HepG2 (cell line): ENCODE data around the gene RPLP1. TPM values are rescaled to one million over a fixed set of nuclear protein-coding genes. Genes with fewer than 3 reads are reported as not detected.

Source experiments
- BORCS8-MEF2B ChIP-seq: sonication (generic); formaldehyde crosslinking; IDR thresholded peaks from 2 replicates; pipeline ENCODE4 v1.8.0; 2022; ENCODE audit warnings: mild to moderate bottlenecking, missing genetic modification reagents
- HMGXB4 ChIP-seq, 2 experiments: sonication (generic) in 1 of 2; formaldehyde crosslinking in 1 of 2; IDR thresholded peaks; 2 replicates each; pipeline versions ENCODE4 v1.4.0 to v1.6.1; 2018 to 2020; ENCODE audit warnings: missing genetic modification reagents in 2 of 2, borderline replicate concordance in 1 of 2, low read depth in 1 of 2, mild to moderate bottlenecking in 1 of 2, missing biosample characterization in 1 of 2
- MAFF ChIP-seq: IDR thresholded peaks from 2 replicates; pipeline ENCODE4 v1.6.1; 2011; ENCODE audit warnings: low read depth, low read length, improper control_type of control experiment
- MIER2 ChIP-seq: IDR thresholded peaks from 2 replicates; pipeline ENCODE4 v1.6.1; 2016; ENCODE audit warnings: missing biosample characterization, missing genetic modification reagents
- NKX3-1 ChIP-seq: sonication (generic); formaldehyde crosslinking; IDR thresholded peaks from 2 replicates; pipeline ENCODE4 v1.5.0; 2020; ENCODE audit warnings: missing genetic modification reagents
- PHF21A ChIP-seq: sonication (generic); formaldehyde crosslinking; IDR thresholded peaks from 2 replicates; pipeline ENCODE4 v1.5.0; 2020; ENCODE audit warnings: mild to moderate bottlenecking, missing genetic modification reagents
- RELA ChIP-seq: sonication (generic); formaldehyde crosslinking; IDR thresholded peaks from 2 replicates; pipeline ENCODE4 v1.4.0; 2020; ENCODE audit warnings: missing genetic modification reagents
- RXRA ChIP-seq: sonication (generic); formaldehyde crosslinking; IDR thresholded peaks from 2 replicates; pipeline ENCODE4 v1.5.1; 2020; ENCODE audit warnings: missing genetic modification reagents
- SRF ChIP-seq: IDR thresholded peaks from 2 replicates; pipeline ENCODE4 v1.6.1; 2011; ENCODE audit warnings: mild to moderate bottlenecking, low read depth, low read length, moderate library complexity
- ZBTB40 ChIP-seq, 2 experiments: fragments of 450-650 bp in 1 of 2; sonication (generic) in 1 of 2; formaldehyde crosslinking in 1 of 2; IDR thresholded peaks; 2 replicates each; pipeline versions ENCODE4 v1.6.1 to v1.8.0; 2016 to 2022; ENCODE audit warnings: antibody characterized with exemption in 1 of 2, mild to moderate bottlenecking in 1 of 2, missing genetic modification reagents in 1 of 2
- ZNF549 ChIP-seq: sonication (generic); formaldehyde crosslinking; IDR thresholded peaks from 2 replicates; pipeline ENCODE4 v1.5.0; 2020; ENCODE audit warnings: missing genetic modification reagents
- ZNF577 ChIP-seq: sonication (generic); formaldehyde crosslinking; IDR thresholded peaks from 2 replicates; pipeline ENCODE4 v1.4.0; 2020; ENCODE audit warnings: mild to moderate bottlenecking, low read depth, missing genetic modification reagents, borderline replicate concordance
- polyA plus RNA-seq, 8 experiments: library from polyadenylated mRNA; depleted of rRNA in 3 of 8; stranded (reverse) in 7 of 8; unstranded in 1 of 8; fragments of >200 nt; fragmentation: Illumina TruSeq in 4 of 8; extraction: Trizol in 4 of 8; gene quantifications; 2 replicates each; pipeline versions ENCODE4 v1.2.1 to v1.2.3, GENCODE V29; 2011 to 2016; ENCODE audit warnings: low read depth in 4 of 8, missing spikeins in 1 of 8, mixed read lengths in 1 of 8; ENCODE audit not compliant: insufficient read depth in 1 of 8
- total RNA-seq, 5 experiments: library from RNA; depleted of rRNA; stranded (reverse); fragments of >200 nt; fragmentation: Illumina TruSeq; extraction: Trizol; gene quantifications; 2 replicates each; pipeline ENCODE4 v1.2.3, GENCODE V29; 2016; ENCODE audit warnings: low read depth in 1 of 5
- TF ChIP-seq, protein P1 (sequence below): sonication (generic); formaldehyde crosslinking; IDR thresholded peaks from 2 replicates; pipeline ENCODE4 v1.5.0; 2020; ENCODE audit warnings: missing genetic modification reagents
- TF ChIP-seq, protein P2 (sequence below): sonication (generic); formaldehyde crosslinking; IDR thresholded peaks from 2 replicates; pipeline ENCODE4 v1.5.0; 2020; ENCODE audit warnings: missing genetic modification reagents, mild to moderate bottlenecking, borderline replicate concordance
- TF ChIP-seq, protein P3 (sequence below): IDR thresholded peaks from 2 replicates; pipeline ENCODE4 v1.6.1; 2016; ENCODE audit warnings: missing genetic modification reagents, missing compliant biosample characterization

RPLP1 gene
- total and polyA plus RNA-seq, 2 of the 13 experiments (the other 11 are each of a cell fraction or from before 2014, with no cell fraction given) = 817 to 929 TPM

DNA sequence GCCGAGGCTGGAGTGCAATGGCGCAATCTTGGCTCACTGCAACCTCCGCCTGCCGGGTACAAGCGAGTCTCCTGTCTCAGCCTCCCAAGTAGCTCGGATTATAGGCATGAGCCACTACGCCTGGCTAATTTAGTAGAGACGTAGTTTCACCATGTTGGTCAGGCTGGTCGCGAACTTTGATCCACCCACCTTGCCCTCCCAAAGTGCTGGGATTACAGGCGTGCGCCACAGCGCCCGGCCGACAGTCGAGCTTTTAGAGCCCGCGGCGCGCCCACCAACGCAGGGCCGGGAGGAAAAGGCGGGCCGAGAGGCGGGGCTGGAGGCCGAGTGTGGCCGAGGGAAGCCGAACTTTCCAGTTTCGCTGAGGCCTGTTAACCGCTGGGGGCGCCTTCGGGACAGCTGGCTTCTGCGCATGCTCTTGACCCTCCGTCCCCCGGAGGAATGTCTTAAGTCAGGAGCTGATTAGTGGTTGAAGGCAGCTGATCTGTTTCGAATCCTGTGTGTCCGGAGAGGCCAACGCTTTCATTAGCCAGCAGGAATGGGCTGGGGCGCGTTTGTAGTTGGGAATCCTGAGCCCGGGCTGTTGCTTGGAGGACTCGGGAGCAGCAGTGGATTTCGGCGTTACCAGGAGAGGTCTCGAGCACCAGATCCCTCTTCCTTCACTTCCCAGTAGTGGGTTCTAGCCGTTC lies 10.0 kb downstream of the RPLP1 start (continued):
- TF ChIP-seq ZNF577 (CRISPR knock-in tag) = no peak
- TF ChIP-seq SRF = no peak
- no peak for TF ChIP-seq RELA (CRISPR knock-in tag)
- TF ChIP-seq, protein P1, sequence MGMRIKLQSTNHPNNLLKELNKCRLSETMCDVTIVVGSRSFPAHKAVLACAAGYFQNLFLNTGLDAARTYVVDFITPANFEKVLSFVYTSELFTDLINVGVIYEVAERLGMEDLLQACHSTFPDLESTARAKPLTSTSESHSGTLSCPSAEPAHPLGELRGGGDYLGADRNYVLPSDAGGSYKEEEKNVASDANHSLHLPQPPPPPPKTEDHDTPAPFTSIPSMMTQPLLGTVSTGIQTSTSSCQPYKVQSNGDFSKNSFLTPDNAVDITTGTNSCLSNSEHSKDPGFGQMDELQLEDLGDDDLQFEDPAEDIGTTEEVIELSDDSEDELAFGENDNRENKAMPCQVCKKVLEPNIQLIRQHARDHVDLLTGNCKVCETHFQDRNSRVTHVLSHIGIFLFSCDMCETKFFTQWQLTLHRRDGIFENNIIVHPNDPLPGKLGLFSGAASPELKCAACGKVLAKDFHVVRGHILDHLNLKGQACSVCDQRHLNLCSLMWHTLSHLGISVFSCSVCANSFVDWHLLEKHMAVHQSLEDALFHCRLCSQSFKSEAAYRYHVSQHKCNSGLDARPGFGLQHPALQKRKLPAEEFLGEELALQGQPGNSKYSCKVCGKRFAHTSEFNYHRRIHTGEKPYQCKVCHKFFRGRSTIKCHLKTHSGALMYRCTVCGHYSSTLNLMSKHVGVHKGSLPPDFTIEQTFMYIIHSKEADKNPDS (CRISPR knock-in tag) = no peak
- peak; percentile 72 for TF ChIP-seq BORCS8-MEF2B
- TF ChIP-seq RXRA = peak; percentile 87
- TF ChIP-seq ZBTB40 (IDR thresholded peaks at IDR 0.05) = no peak
- TF ChIP-seq ZBTB40 (CRISPR knock-in tag; IDR thresholded peaks at IDR 0.05) = peak; percentile 57; the same call in 1 of the 2 replicates
- TF ChIP-seq MAFF = 0 out of 2 replicates have a peak, but pooled peaks have one; percentile 6
- TF ChIP-seq ZNF549 (CRISPR knock-in tag) = no peak
- no peak for TF ChIP-seq MIER2 (CRISPR knock-in tag)
- TF ChIP-seq NKX3-1 (CRISPR knock-in tag) = no peak
- TF ChIP-seq PHF21A (CRISPR knock-in tag) = peak; percentile 12; the same call in 1 of the 2 replicates
- TF ChIP-seq, protein P2, sequence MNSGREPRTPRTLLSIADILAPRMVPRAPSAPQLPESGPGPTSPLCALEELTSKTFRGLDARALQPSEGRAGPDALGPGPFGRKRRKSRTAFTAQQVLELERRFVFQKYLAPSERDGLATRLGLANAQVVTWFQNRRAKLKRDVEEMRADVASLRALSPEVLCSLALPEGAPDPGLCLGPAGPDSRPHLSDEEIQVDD (CRISPR knock-in tag) = no peak
- TF ChIP-seq, protein P3, sequence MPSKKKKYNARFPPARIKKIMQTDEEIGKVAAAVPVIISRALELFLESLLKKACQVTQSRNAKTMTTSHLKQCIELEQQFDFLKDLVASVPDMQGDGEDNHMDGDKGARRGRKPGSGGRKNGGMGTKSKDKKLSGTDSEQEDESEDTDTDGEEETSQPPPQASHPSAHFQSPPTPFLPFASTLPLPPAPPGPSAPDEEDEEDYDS (CRISPR knock-in tag) = peak; percentile 80; the same call in 1 of the 2 replicates
- peak; percentile 55 to 74; a peak in 3 of 4 replicates for TF ChIP-seq HMGXB4 (CRISPR knock-in tag; IDR thresholded peaks at IDR 0.05; ENCODE audit: borderline replicate concordance in 1 of 2, low read depth in 1 of 2)
